Esophagus squamous epithelium (tissue), 4 donors: ENCODE data around the gene PARP12.

Experiments used
- CTCF ChIP-seq, 6 experiments: fragments of 450-650 bp in 4 of 6; fragments of 200-600 bp in 2 of 6; sonication (generic) in 2 of 6; IDR thresholded peaks; one replicate each; pipeline ENCODE4 v1.5.1; 2016 to 2019; ENCODE audit warnings: antibody characterized with exemption in 6 of 6, mild to moderate bottlenecking in 4 of 6, moderate library complexity in 4 of 6
- POLR2A ChIP-seq, 4 donors: fragments of 450-650 bp; IDR thresholded peaks; one replicate each; pipeline ENCODE4 v1.6.1; 2017; ENCODE audit warnings: antibody characterized with exemption in 4 of 4, mild to moderate bottlenecking in 4 of 4, moderate library complexity in 3 of 4

- TF ChIP-seq POLR2A (IDR thresholded peaks at IDR 0.05): no peak
- TF ChIP-seq CTCF (IDR thresholded peaks at IDR 0.05): no peak
These were observed 22.7 kb upstream of the PARP12 start for GRCh38 chr7:140085447-140085846.
